Measurements from ENCODE around the gene STIM1.

GRCh38 chr11:3849297-3849874, 6.1 kb upstream of the STIM1 start:
- TF ChIP-seq POLR2AphosphoS5 (IDR thresholded peaks at IDR 0.05; ENCODE audit: borderline replicate concordance, low read depth, low read length) (no peak), EZH2 (IDR thresholded peaks at IDR 0.05) (no peak)
